ENCODE measurements around the gene ZNF516.

GRCh38 chr18:76484749-76485387 lies 10.2 kb downstream of the ZNF516 start:
- TF ChIP-seq POLR2A (IDR thresholded peaks at IDR 0.05; ENCODE audit: low read depth, low read length): no peak
- TF ChIP-seq POLR2AphosphoS5 (IDR thresholded peaks at IDR 0.05; ENCODE audit: low read depth, low read length): no peak
- TF ChIP-seq TAF1 (IDR thresholded peaks at IDR 0.05; ENCODE audit: borderline replicate concordance, low read depth, low read length): no peak

All from GM12892 (cell line).